GM19025 (cell line): Measurements from ENCODE around the gene PIK3R5.
"Not testable (repeated sequence)": the region's sequence is repeated elsewhere in the genome, so short reads cannot be mapped to it uniquely, and the experiment has no call there.

Experiments
- ATAC-seq: cut with Tn5 transposase; IDR thresholded peaks from one replicate; pipeline ENCODE4 v1.9.1; 2021; ENCODE audit warnings: mild to moderate bottlenecking, low read depth, moderate library complexity; ENCODE audit not compliant: unreplicated experiment

Gene PIK3R5

GRCh38 chr17:8988263-8988935 lies 22.9 kb upstream of the PIK3R5 start:
- ATAC-seq, result not testable (repeated sequence)

GRCh38 chr17:8986295-8986694 lies 20.8 kb upstream of the PIK3R5 start:
- ATAC-seq, result no peak

GRCh38 chr17:8985054-8985701 lies 19.7 kb upstream of the PIK3R5 start:
- no peak for ATAC-seq

GRCh38 chr17:8984225-8984624 lies 18.7 kb upstream of the PIK3R5 start:
- ATAC-seq, result not testable (repeated sequence)

- ATAC-seq, result no peak
Measured at GRCh38 chr17:8981443-8981842, 15.9 kb upstream of the PIK3R5 start.

GRCh38 chr17:8979715-8980114 lies 14.2 kb upstream of the PIK3R5 start:
- no peak for ATAC-seq

GRCh38 chr17:8976638-8977037 lies 11.1 kb upstream of the PIK3R5 start:
- ATAC-seq, result no peak

GRCh38 chr17:8975091-8975725 lies 9.7 kb upstream of the PIK3R5 start:
- no peak for ATAC-seq

GRCh38 chr17:8969901-8970300 lies 4.4 kb upstream of the PIK3R5 start:
- ATAC-seq, result no peak

- no peak for ATAC-seq
Measured at GRCh38 chr17:8968503-8968902, 3.0 kb upstream of the PIK3R5 start.

- ATAC-seq, result no peak
Measured at GRCh38 chr17:8967861-8968260, 2.4 kb upstream of the PIK3R5 start.

GRCh38 chr17:8966926-8967325 lies 1.4 kb upstream of the PIK3R5 start:
- ATAC-seq, result no peak

- ATAC-seq, result peak; percentile 6
Measured at GRCh38 chr17:8964801-8965393, 610 bp downstream of the PIK3R5 start.

- ATAC-seq, result no peak
Measured at GRCh38 chr17:8963647-8964258, 1.8 kb downstream of the PIK3R5 start.

- no peak for ATAC-seq
Measured at GRCh38 chr17:8963014-8963413, 2.5 kb downstream of the PIK3R5 start.

GRCh38 chr17:8961829-8962228 lies 3.7 kb downstream of the PIK3R5 start:
- no peak for ATAC-seq

- no peak for ATAC-seq
Measured at GRCh38 chr17:8960325-8961140, 5.0 kb downstream of the PIK3R5 start.

- no peak for ATAC-seq
Measured at GRCh38 chr17:8959312-8959918, 6.1 kb downstream of the PIK3R5 start.

- ATAC-seq, result no peak
Measured at GRCh38 chr17:8957721-8958120, 7.8 kb downstream of the PIK3R5 start.

- ATAC-seq, result peak; percentile 62
Measured at GRCh38 chr17:8956465-8956902, 9.0 kb downstream of the PIK3R5 start.
